ENCODE results near the gene DBP. TPM values are rescaled to one million over a fixed set of nuclear protein-coding genes. Genes with fewer than 3 reads are reported as not detected.

Gene DBP
- total and polyA plus RNA-seq, 2 experiments from 2014 or later: 5.7 to 6.3 TPM

DNA sequence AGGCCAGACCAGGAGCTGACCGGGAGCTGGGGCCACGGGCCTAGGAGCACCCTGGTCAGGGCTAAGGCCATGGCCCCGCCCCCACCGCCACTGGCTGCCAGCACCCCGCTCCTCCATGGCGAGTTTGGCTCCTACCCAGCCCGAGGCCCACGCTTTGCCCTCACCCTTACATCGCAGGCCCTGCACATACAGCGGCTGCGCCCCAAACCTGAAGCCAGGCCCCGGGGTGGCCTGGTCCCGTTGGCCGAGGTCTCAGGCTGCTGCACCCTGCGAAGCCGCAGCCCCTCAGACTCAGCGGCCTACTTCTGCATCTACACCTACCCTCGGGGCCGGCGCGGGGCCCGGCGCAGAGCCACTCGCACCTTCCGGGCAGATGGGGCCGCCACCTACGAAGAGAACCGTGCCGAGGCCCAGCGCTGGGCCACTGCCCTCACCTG is 11.3 kb downstream of the DBP start:
- no peaks in the 10 kb centered on the region for H3K9me2 ChIP-seq (ENCODE audit: insufficient read depth)
- peaks cover 16% of the 10 kb centered on the region for H3K4me1 ChIP-seq (ENCODE audit: insufficient read depth)
- no peak for DNase-seq (ENCODE audit: low spot score)
- no peaks in the 10 kb centered on the region for H3K36me3 ChIP-seq (ENCODE audit: insufficient read depth)
- H3K27me3 ChIP-seq (ENCODE audit: insufficient read depth): no peaks in the 10 kb centered on the region
- H3K27ac ChIP-seq (ENCODE audit: low read depth): no peak overlapping the region; the same call in 1 of the 2 replicates
- peaks cover 29% of the 10 kb centered on the region for H3K27me3 Mint-ChIP-seq (ENCODE audit: insufficient read depth, low read depth, poor library complexity)
- peaks cover 29% of the 10 kb centered on the region for H3K4me1 Mint-ChIP-seq
- H3K4me2 ChIP-seq: peak overlapping the region; percentile 94; the same call in 1 of the 2 replicates
- no peak overlapping the region for H2AFZ ChIP-seq
- H3K79me2 ChIP-seq (replicated peaks; ENCODE audit: insufficient read depth): peaks cover 11% of the 10 kb centered on the region
- no peak overlapping the region for H3K4me3 ChIP-seq
- H3F3A ChIP-seq (replicated peaks; ENCODE audit: low read depth): peaks cover 17% of the 10 kb centered on the region; the same call in 1 of the 2 replicates
- TF ChIP-seq, protein P1, sequence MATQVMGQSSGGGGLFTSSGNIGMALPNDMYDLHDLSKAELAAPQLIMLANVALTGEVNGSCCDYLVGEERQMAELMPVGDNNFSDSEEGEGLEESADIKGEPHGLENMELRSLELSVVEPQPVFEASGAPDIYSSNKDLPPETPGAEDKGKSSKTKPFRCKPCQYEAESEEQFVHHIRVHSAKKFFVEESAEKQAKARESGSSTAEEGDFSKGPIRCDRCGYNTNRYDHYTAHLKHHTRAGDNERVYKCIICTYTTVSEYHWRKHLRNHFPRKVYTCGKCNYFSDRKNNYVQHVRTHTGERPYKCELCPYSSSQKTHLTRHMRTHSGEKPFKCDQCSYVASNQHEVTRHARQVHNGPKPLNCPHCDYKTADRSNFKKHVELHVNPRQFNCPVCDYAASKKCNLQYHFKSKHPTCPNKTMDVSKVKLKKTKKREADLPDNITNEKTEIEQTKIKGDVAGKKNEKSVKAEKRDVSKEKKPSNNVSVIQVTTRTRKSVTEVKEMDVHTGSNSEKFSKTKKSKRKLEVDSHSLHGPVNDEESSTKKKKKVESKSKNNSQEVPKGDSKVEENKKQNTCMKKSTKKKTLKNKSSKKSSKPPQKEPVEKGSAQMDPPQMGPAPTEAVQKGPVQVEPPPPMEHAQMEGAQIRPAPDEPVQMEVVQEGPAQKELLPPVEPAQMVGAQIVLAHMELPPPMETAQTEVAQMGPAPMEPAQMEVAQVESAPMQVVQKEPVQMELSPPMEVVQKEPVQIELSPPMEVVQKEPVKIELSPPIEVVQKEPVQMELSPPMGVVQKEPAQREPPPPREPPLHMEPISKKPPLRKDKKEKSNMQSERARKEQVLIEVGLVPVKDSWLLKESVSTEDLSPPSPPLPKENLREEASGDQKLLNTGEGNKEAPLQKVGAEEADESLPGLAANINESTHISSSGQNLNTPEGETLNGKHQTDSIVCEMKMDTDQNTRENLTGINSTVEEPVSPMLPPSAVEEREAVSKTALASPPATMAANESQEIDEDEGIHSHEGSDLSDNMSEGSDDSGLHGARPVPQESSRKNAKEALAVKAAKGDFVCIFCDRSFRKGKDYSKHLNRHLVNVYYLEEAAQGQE (IDR thresholded peaks at IDR 0.05; ENCODE audit: unreplicated experiment): no peak
- TF ChIP-seq EZH2phosphoT487 (IDR thresholded peaks at IDR 0.05; ENCODE audit: unreplicated experiment): no peak
- TF ChIP-seq, protein P2, sequence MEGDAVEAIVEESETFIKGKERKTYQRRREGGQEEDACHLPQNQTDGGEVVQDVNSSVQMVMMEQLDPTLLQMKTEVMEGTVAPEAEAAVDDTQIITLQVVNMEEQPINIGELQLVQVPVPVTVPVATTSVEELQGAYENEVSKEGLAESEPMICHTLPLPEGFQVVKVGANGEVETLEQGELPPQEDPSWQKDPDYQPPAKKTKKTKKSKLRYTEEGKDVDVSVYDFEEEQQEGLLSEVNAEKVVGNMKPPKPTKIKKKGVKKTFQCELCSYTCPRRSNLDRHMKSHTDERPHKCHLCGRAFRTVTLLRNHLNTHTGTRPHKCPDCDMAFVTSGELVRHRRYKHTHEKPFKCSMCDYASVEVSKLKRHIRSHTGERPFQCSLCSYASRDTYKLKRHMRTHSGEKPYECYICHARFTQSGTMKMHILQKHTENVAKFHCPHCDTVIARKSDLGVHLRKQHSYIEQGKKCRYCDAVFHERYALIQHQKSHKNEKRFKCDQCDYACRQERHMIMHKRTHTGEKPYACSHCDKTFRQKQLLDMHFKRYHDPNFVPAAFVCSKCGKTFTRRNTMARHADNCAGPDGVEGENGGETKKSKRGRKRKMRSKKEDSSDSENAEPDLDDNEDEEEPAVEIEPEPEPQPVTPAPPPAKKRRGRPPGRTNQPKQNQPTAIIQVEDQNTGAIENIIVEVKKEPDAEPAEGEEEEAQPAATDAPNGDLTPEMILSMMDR (conservative IDR thresholded peaks at IDR 0.05; ENCODE audit: low read depth in 2 of 2): 0 out of 4 replicates have a peak, but pooled peaks of 1 of the 2 experiments have one; percentile 10
- no peak overlapping the region for H3K27ac Mint-ChIP-seq
- peaks cover 11% of the 10 kb centered on the region; the same call in 2 of the 3 replicates for H3K36me3 Mint-ChIP-seq (ENCODE audit: low read depth)
- no peaks in the 10 kb centered on the region; the same call in 1 of the 3 replicates for H3K9me3 Mint-ChIP-seq
- no peak for ATAC-seq
- peaks cover 13% of the 10 kb centered on the region for H4K20me1 ChIP-seq (replicated peaks; ENCODE audit: insufficient read depth)
- H3K4me3 Mint-ChIP-seq: peak overlapping the region; percentile 72; the same call in 1 of the 3 replicates

DNA sequence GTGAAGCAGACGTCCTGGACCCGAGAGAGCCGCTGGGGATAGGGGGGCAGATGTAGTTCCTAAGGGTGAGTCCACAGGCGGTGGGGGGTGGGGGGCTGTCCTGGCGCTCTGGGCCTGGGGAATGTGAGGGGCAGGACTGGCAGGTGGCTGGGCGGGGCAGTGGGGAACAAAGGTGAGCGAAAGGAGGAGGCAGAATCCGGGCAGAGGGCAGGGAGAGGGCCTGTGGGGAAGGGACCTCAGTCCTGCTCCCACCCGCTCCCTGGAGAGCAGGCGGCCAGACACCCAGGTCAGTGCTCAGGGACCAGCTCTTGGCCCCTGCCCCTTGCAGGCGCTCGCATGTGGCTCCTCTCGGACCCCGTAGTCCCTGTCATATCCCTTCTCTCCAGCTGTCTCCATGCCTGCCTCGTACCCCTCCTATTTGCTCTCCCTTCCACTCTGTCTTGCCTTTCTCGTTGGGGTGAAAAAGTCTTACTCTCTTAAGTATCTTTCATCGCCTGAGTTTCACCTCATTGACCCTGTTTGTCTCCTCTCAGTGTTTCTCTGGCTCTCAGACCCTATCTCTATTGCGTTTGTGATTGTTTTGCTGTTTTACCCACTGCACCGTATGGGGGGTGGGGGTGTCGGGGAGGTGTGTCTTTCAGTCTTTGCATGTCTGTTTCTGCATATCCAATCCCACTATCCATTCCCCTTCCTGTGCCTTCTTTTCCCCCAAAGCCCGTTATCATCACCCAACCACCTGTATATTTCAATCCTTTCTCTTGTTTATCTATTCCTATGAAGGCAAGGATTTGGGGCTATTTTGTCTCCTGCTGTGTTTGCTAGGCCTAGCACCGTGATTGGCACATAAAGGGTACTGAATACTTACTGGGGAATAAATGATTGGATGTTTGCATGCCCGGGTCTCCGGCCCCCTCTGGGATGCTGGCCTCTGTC is 12.1 kb downstream of the DBP start:
- peaks cover 12% of the 10 kb centered on the region; the same call in 1 of the 2 replicates for H3F3A ChIP-seq (replicated peaks; ENCODE audit: low read depth)
- peaks cover 13% of the 10 kb centered on the region for H4K20me1 ChIP-seq (replicated peaks; ENCODE audit: insufficient read depth)
- peaks cover 14% of the 10 kb centered on the region for H3K79me2 ChIP-seq (replicated peaks; ENCODE audit: insufficient read depth)
- H3K27me3 Mint-ChIP-seq (ENCODE audit: insufficient read depth, low read depth, poor library complexity): peaks cover 20% of the 10 kb centered on the region
- no peaks in the 10 kb centered on the region for H3K9me2 ChIP-seq (ENCODE audit: insufficient read depth)
- H3K27me3 ChIP-seq (ENCODE audit: insufficient read depth): no peaks in the 10 kb centered on the region
- no peaks in the 10 kb centered on the region for H3K36me3 ChIP-seq (ENCODE audit: insufficient read depth)
- peak; percentile 20 for ATAC-seq
- H3K27ac ChIP-seq (ENCODE audit: low read depth): peak overlapping the region; percentile 91
- H3K4me1 ChIP-seq (ENCODE audit: insufficient read depth): peaks cover 15% of the 10 kb centered on the region
- peak overlapping the region; percentile 92 for H3K4me3 ChIP-seq
- peak overlapping the region; percentile 93 for H3K27ac Mint-ChIP-seq
- peak; percentile 73 for DNase-seq (ENCODE audit: low spot score)
- H3K4me2 ChIP-seq: peak overlapping the region; percentile 94
- H3K36me3 Mint-ChIP-seq (ENCODE audit: low read depth): peaks cover 11% of the 10 kb centered on the region; the same call in 2 of the 3 replicates
- H3K4me1 Mint-ChIP-seq: peaks cover 29% of the 10 kb centered on the region
- peak overlapping the region; percentile 72 for H3K4me3 Mint-ChIP-seq
- H2AFZ ChIP-seq: no peak overlapping the region
- no peaks in the 10 kb centered on the region; the same call in 2 of the 3 replicates for H3K9me3 Mint-ChIP-seq
- TF ChIP-seq, protein P1 (IDR thresholded peaks at IDR 0.05; ENCODE audit: unreplicated experiment): no peak

Measured in GM23338 (cell line).